ENCODE data around the gene NEURL3.

The NEURL3 gene

GRCh38 chr2:96527286-96528005 lies 22.3 kb upstream of the NEURL3 start:
- DNase-seq = no peak

DNA sequence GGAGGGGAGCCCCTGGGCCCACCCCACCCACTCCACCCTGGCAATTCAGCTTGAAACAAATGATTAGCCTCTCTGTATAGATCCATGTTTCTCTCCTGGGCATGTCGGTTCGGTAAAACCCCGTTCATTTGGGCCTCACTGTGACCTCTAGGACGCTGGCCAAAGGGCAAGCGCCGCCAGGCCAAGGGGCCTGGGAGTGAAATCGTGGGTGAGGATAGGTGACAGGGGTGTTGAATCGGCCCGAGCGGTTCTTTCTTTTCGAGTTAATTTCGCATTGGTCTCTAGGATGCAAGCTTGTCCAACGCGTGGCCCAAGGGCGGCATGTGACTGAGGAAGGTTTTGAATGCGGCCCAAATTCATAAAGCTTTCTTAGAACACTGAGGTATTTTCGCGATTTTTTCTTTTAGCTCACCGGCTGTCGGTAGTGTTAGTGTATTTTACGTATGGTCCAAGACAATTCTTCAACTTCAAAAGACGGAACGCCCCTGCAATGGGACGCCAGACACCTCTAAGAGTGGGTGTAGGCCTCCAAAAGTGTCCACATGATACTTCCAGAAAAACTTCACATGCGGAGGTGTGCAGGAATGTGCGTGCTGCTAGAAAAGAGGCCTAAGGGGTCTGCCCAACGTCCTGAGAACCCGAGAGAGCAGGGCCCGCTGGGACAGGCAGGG lies 21.6 kb upstream of the NEURL3 start:
- DNase-seq = no peak

DNA sequence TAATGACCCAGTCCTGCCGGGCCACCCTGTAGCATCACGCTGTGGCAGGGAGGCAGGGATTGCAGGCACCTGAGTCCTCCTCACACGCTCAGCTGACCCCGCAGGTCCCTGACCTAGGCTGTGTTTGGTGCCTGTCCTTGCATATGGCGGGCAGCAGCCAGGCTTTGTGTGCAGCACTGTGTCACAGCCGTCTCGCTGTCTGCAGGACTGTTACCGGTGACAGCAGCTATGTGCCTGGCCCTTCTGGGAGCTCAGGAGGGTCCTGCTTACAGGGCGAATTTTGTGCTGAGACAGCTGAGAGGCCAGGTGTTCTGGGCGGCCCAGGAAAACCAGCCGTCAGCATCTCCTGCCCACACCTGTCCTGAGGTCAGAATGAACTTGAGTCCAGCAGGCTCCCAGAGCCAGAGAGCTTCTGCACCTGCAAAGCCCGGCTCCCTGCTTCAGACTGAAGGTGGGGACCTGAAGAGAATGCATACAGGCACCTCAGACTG lies 21.0 kb upstream of the NEURL3 start:
- DNase-seq = no peak

GRCh38 chr2:96525211-96525507 lies 20.0 kb upstream of the NEURL3 start:
- no peak for DNase-seq

GRCh38 chr2:96524482-96525210 lies 19.5 kb upstream of the NEURL3 start:
- no peak for DNase-seq

- DNase-seq = no peak
These were observed 18.7 kb upstream of the NEURL3 start for GRCh38 chr2:96523659-96524481.

DNA sequence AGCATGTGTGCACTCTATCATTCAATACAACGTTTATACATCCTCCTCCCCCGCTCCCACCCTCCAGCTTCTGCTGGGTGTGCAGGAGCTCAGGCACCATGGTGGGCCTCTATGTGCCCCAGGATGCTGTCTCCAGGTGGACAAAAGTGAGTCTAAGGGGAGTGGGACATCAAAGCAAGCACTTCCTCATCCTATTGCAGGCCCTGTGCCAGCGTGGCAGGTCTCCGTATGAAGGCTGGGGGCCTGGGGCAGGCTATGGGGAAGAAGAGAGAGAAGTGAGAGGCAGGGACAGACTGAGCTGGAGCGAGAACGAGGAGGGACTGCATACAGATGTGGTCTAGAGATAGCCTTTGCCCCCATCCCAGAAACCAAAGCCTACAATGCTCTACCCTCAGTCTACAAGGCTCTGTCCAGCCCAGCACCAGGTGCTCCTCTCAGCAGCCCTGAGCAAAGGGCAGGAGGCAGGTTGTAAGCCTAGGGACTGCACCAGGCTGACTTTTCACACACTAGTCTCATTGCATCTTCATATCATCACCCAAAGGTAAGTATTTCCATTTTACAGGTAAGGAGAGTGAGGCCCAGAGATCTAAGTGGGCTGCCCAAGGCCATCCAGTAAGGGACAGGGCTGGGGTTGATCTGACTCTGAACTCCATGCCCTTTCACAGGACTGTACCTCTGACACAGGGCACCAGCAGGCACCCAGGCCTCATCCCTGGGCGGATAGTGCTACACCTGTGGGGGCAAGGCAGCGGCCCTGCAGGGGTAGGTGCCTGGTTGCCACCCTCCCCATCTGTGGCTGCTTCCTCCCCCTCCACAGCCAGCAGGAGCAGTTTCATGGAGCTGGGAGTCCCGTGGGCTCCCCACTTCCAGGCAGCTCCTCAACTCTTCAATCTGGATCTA lies 17.4 kb upstream of the NEURL3 start:
- no peak for DNase-seq

DNA sequence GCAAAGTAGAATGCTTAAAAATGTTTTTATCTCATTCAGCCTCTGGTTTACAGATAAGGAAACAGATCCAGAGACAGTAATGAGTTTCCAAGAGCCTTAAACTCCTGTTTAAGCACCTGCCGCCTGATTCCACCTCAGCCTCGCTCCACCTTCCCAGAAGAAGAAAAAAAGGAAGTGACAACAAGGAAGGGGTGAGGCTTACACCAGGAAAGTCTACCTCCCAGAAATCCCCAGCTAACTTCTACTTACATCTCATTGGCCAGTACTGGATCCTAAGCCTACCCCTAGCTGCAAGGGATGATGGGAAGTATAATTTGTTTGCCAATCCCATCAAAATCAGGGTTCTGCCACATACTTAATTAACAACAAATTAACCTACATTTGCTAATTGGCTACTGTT lies 16.1 kb upstream of the NEURL3 start:
- no peak for DNase-seq

DNA sequence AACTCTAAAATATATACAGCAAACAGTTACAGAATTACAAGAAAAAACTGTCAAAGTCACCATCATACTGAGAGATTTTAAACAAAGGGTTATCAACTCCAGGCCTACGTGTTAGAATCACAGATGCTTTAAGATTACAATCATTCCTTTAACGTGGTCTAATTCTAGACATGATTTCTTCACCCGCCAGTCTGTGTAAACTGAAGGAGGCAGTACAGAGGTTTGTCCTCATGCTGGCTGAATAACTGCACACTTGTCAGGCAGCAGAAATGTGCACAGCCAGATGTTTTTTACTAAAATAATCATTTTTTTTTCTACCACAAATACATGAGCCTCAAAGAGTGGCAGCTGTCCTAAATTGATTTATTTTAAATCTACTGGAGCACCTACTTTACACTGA lies 15.5 kb upstream of the NEURL3 start:
- DNase-seq = no peak

DNA sequence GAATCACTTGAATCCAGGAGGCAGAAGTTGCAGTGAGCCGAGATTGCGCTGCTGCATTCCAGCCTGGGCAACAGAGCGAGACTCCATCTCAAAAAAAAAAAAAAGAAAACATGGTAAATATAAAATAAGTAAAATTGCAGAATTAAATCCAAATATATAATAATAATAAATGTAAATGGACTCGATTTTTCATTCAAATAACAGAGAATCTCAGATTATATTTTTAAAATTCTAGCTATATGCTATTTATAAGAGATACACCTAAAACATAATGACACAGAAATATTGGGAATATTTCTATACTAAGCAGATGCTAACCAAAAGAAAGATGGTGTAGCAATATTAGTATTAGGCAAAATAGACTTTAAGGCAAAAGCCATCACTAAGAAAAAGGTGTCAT lies 15.1 kb upstream of the NEURL3 start:
- no peak for DNase-seq

DNA sequence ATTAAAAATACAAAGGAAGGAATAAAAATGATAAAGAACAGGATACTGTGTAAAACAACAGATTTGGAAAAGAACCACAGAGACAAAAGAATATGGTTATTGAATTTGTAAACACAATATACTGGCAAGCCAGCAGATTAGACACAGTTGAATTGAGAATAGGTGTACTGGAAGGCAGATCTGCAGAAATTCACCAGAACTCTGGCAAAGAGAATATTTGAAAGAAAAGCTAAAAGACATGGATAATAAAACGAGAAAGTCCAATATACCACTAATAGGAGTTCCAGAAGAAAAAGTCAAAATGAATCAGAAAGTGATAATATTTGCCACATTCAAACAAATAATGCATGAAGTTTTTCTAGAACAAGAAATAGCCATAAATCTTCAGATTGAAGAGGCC lies 11.9 kb upstream of the NEURL3 start:
- no peak for DNase-seq

DNA sequence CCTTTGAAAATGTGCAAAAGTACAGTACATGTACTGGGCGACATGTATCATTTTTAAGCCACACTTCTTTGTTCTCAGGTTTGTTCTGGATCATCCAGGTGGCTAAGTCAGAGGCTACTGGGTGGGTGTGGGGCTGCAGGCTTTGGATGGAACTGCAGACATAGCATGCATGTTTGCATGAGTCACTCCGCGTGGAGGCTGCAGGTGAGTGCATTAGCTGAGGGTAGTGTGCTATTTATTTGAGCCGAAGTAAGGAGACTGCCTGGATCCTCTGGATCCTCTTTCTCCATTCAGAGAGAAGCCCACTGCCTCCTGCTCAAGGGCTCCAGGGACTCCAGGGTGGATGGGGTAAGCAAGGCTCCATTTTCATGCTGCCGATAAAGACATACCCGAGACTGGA lies 9.4 kb upstream of the NEURL3 start:
- no peak for DNase-seq

GRCh38 chr2:96512341-96512740 lies 7.2 kb upstream of the NEURL3 start:
- DNase-seq = no peak

DNA sequence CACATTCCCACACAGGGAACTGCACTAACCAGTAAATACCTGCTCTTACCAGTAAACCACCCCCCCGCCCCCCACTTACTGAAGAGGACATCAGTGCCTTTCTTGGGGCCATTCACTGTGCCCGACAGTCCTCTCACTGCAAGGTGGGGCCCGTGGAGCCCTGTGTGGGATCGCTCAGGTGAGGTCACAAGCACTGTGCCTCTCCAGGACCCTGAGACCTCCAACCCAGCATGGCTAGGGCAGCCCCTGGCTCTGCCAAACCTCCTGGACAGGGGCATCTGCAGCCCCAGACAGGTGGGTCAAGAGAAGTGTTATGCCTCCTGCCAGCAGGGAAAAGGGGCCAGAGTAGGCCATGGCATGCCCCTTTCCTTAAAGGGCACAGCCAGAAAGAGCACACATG lies 6.7 kb upstream of the NEURL3 start:
- no peak for DNase-seq

DNA sequence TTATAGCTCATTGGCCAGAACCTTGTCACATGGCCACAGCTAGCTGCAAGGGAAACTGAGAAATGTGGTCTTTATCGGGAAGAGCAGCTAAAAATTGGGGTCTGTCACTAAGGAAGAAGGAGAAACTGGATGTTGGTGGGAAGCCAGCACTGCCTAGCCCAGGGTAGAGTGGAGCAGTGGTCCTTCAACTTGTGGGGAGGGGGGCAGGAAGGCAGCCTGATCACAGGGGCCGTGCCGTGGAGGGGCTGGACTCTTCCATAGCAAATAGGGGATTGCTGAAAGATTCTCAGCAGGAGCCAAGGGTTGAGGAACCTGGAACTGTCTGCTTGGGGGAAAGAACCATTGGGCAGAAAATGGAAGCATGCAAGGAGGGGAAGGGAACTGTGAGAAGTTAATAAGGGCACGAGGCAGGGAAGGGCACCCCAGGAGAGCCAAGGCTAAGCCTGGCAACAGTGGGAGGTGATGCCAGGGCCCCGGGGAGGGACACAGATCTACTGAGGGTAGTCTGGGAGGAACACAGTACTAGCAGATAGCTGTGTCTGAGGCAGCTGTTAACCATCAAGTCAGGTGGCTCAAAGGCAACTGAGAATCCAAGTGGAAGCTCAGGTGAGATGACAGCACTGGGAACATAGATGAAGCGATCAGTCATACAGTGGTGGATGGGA lies 5.9 kb upstream of the NEURL3 start:
- no peak for DNase-seq

GRCh38 chr2:96509847-96510230 lies 4.7 kb upstream of the NEURL3 start:
- no peak for DNase-seq

DNA sequence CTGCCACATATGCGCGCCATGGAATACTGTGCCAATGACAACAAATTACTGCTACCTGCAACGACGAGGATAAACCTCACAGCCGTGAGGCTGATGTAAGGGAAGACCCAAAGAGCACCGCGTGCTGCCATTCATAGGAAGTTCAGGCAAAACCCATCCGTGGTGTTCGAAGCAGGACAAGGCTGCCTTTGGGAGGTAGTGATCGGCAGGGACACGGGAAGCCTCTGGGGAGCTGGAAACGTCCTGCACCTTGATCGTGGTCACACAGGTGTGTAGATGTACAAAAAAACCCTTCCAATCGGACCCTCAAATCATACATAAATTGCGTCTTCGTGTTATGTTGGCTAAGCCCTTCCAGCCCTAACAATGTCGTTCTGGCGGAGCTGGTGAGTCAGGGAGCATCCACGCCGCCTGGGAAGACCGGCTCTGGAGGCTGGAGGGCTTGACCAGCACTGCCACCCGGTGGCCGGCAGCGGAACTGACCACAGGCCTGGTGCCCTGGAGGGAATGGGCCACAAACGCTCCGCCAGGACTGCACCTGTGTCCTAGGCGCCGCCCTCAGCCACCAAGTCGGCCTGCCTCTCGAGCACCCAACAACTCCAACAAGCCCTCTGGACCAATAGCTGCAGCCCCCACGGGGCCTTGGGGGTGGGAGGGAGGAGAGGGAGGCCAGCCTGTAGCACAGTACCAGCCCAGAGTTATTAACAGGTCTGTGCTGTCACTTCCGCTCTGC lies 4.1 kb upstream of the NEURL3 start:
- DNase-seq = peak in 1 of 2 experiments; percentile 79

GRCh38 chr2:96508521-96509113 lies 3.5 kb upstream of the NEURL3 start:
- no peak for DNase-seq

GRCh38 chr2:96507957-96508520 lies 2.9 kb upstream of the NEURL3 start:
- DNase-seq = peak in 1 of 2 experiments; percentile 17

- DNase-seq = no peak
These were observed 1.7 kb upstream of the NEURL3 start for GRCh38 chr2:96506907-96507240.

Measured in cerebellar nuclear complex (tissue), 1 donor.